Measurements from ENCODE around the gene RPF1. TPM values are rescaled to one million over a fixed set of nuclear protein-coding genes. Genes with fewer than 3 reads are reported as not detected.

Gene RPF1
- total RNA-seq, 1 donor from 2014 or later, result 30.1 TPM

- Histone ChIP-seq H3K79me2 (ENCODE audit: insufficient read depth, low read length) (no peaks in the 10 kb centered on the region), H3K27me3 (ENCODE audit: insufficient read depth, low read length) (no peaks in the 10 kb centered on the region), H3K27ac (ENCODE audit: low read depth, low read length) (peak overlapping the region; percentile 17), H3K4me1 (ENCODE audit: insufficient read depth, low read length) (peaks cover 6% of the 10 kb centered on the region), H4K20me1 (ENCODE audit: insufficient read depth, low read length) (no peaks in the 10 kb centered on the region), H3K4me3 (ENCODE audit: insufficient read depth, low read depth, low read length) (peak overlapping the region; percentile 32), H3K36me3 (ENCODE audit: insufficient read depth, low read length) (no peaks in the 10 kb centered on the region), H3K4me2 (ENCODE audit: low read length) (peak overlapping the region; percentile 82), H2AFZ (ENCODE audit: low read depth, low read length) (peak overlapping the region; percentile 59), H3K9me3 (ENCODE audit: insufficient read depth, low read depth, low read length) (no peaks in the 10 kb centered on the region), H3K9ac (ENCODE audit: low read length) (peak overlapping the region; percentile 74)
- TF ChIP-seq EZH2 (IDR thresholded peaks at IDR 0.05; ENCODE audit: insufficient read depth, low read length) (no peak), CTCF (IDR thresholded peaks at IDR 0.05; ENCODE audit: insufficient read depth, low read depth, low read length) (peak; percentile 86)
- H3K27me3 Mint-ChIP-seq (ENCODE audit: low read depth, unreplicated experiment), result peaks cover 2% of the 10 kb centered on the region
- FAIRE-seq, result peak; percentile 87
- peaks cover 3% of the 10 kb centered on the region for H3K9me3 Mint-ChIP-seq (ENCODE audit: unreplicated experiment)
- no peaks in the 10 kb centered on the region for H3K36me3 Mint-ChIP-seq (ENCODE audit: low read depth, unreplicated experiment)
- DNase-seq (ENCODE audit: low read depth), result peak; percentile 60
- H3K4me1 Mint-ChIP-seq (ENCODE audit: low read depth, unreplicated experiment), result peaks cover 3% of the 10 kb centered on the region
- H3K4me3 Mint-ChIP-seq (ENCODE audit: unreplicated experiment), result no peak overlapping the region
- H3K27ac Mint-ChIP-seq (ENCODE audit: unreplicated experiment), result peak overlapping the region; percentile 36
These were observed 45.6 kb upstream of the RPF1 start for GRCh38 chr1:84433258-84434080.

- H3K27ac Mint-ChIP-seq (ENCODE audit: unreplicated experiment), result no peak overlapping the region
- DNase-seq (ENCODE audit: low read depth) (no peak), FAIRE-seq (no peak)
- no peak overlapping the region for H3K4me3 ChIP-seq (ENCODE audit: insufficient read depth, low read depth, low read length)
- H3K9me3 ChIP-seq (ENCODE audit: insufficient read depth, low read depth, low read length), result no peaks in the 10 kb centered on the region
- no peaks in the 10 kb centered on the region for H3K79me2 ChIP-seq (ENCODE audit: insufficient read depth, low read length)
- H3K4me1 ChIP-seq (ENCODE audit: insufficient read depth, low read length), result peaks cover 6% of the 10 kb centered on the region
- H3K27me3 ChIP-seq (ENCODE audit: insufficient read depth, low read length), result no peaks in the 10 kb centered on the region
- H3K9me3 Mint-ChIP-seq (ENCODE audit: unreplicated experiment), result peaks cover 3% of the 10 kb centered on the region
- peaks cover 2% of the 10 kb centered on the region for H3K27me3 Mint-ChIP-seq (ENCODE audit: low read depth, unreplicated experiment)
- no peaks in the 10 kb centered on the region for H4K20me1 ChIP-seq (ENCODE audit: insufficient read depth, low read length)
- H3K4me3 Mint-ChIP-seq (ENCODE audit: unreplicated experiment), result no peak overlapping the region
- H3K9ac ChIP-seq (ENCODE audit: low read length), result peak overlapping the region; percentile 74
- peak overlapping the region; percentile 82 for H3K4me2 ChIP-seq (ENCODE audit: low read length)
- TF ChIP-seq CTCF (IDR thresholded peaks at IDR 0.05; ENCODE audit: insufficient read depth, low read depth, low read length) (no peak), EZH2 (IDR thresholded peaks at IDR 0.05; ENCODE audit: insufficient read depth, low read length) (no peak)
- no peaks in the 10 kb centered on the region for H3K36me3 Mint-ChIP-seq (ENCODE audit: low read depth, unreplicated experiment)
- H2AFZ ChIP-seq (ENCODE audit: low read depth, low read length), result no peak overlapping the region
- H3K27ac ChIP-seq (ENCODE audit: low read depth, low read length), result no peak overlapping the region
- no peaks in the 10 kb centered on the region for H3K36me3 ChIP-seq (ENCODE audit: insufficient read depth, low read length)
- peaks cover 3% of the 10 kb centered on the region for H3K4me1 Mint-ChIP-seq (ENCODE audit: low read depth, unreplicated experiment)
These were observed 44.8 kb upstream of the RPF1 start for GRCh38 chr1:84434081-84434769.
